WI38 (cell line): ENCODE measurements around the gene PLD1.

Experiments used
- H3K4me3 ChIP-seq: 2 replicates; pipeline ENCODE4 v1.5.1; 2011; ENCODE audit warnings: low read depth, mild to moderate bottlenecking, control low read depth, low read length
- CTCF ChIP-seq: IDR thresholded peaks from 2 replicates; pipeline ENCODE4 v1.5.1; 2012; ENCODE audit warnings: low read depth, mild to moderate bottlenecking, control low read depth, low read length

PLD1 gene

DNA sequence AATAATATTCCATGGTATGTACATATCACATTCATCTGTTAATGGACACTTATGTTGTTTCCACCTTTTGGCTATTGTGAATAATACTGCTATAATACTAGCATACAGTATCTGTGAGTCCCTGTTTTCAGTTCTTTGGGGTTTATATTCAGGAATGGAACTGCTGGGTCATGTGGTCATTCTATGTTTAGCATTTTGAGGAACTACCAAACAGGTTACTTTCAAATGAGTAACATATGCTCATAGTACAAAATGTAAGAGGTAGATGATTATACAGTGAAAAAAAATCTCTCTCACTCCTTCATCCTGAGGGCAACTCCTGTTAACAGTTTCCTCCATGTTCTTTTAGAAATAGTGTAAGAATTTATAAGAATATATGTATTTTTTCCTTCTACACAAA, 162.2 kb downstream of the PLD1 start:
- no peak for TF ChIP-seq CTCF
- no peak overlapping the region for H3K4me3 ChIP-seq

GRCh38 chr3:171646357-171647133, 163.7 kb downstream of the PLD1 start:
- no peak overlapping the region for H3K4me3 ChIP-seq
- TF ChIP-seq CTCF, result peak; percentile 35; the same call in 1 of the 2 replicates

- no peak for TF ChIP-seq CTCF
- H3K4me3 ChIP-seq, result no peak overlapping the region
These were observed 165.6 kb downstream of the PLD1 start for GRCh38 chr3:171644681-171645080.

DNA sequence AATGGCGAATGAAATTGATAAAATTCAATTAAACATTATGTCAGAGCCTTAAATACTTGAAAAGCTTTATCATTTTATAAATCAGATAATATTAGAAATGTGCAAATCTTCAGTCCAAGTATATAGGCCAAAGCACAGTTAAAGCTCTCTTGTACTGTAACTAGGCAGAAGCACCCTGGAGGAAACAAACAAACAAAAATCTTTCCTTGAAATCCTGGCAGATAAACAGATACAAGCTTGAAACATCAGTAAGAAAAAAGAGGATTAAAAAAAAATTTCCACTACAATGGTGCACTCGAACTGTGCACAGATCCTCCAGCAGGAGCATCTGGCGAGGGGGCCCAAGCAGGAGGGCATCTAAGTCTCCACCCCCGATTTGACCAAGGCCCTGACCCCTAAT, 166.6 kb downstream of the PLD1 start:
- TF ChIP-seq CTCF, result no peak

DNA sequence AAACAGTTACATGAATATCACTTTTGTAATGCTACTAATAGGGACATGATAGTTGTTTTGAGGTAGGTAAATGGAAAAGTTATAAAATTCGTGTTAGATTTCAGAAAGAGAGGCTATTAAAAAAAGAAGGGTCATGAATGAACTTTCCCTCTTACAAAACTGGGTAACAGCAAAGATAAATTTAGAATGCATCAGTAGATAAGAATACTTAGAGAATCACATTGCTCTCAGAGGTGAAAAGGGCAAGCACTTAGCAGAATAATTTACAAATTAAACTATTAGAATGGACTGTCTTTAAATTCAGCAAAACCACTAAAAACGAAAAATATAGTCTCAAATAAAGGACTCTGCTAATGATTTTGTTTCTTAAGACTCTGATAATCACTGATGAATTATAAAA, 167.2 kb downstream of the PLD1 start:
- no peak overlapping the region for H3K4me3 ChIP-seq
- TF ChIP-seq CTCF, result no peak

More for the DNA sequence above, 166.6 kb downstream of the PLD1 start:
- H3K4me3 ChIP-seq, result no peak overlapping the region

GRCh38 chr3:171640520-171641412, 169.5 kb downstream of the PLD1 start:
- H3K4me3 ChIP-seq, result no peak overlapping the region
- TF ChIP-seq CTCF, result peak; percentile 14; the same call in 1 of the 2 replicates

- TF ChIP-seq CTCF, result no peak
- H3K4me3 ChIP-seq, result no peak overlapping the region
These were observed 173.6 kb downstream of the PLD1 start for GRCh38 chr3:171636666-171637065.
